Fibroblast of lung (primary cell): ENCODE measurements around the gene TTC4. TPM values are rescaled to one million over a fixed set of nuclear protein-coding genes. Genes with fewer than 3 reads are reported as not detected.

Source experiments
- DNase-seq, 2 donors: peaks; one replicate each; pipeline versions ENCODE4 v3.0.0 to v3.0.0-alpha.2; 2010; ENCODE audit warnings: low read depth in 2 of 2
- H2AFZ ChIP-seq: 2 replicates; pipeline ENCODE4 v1.5.1; 2012; ENCODE audit warnings: low read length, control low read depth, inconsistent platforms
- H3K27ac ChIP-seq: 2 replicates; pipeline ENCODE4 v1.5.1; 2011; ENCODE audit warnings: low read length, control low read depth; ENCODE audit not compliant: insufficient read depth
- H3K27me3 ChIP-seq: 2 replicates; pipeline ENCODE4 v1.5.1; 2011; ENCODE audit warnings: mild to moderate bottlenecking, low read length; ENCODE audit not compliant: control insufficient read depth, insufficient read depth
- H3K36me3 ChIP-seq: 2 replicates; pipeline ENCODE4 v1.5.1; 2011; ENCODE audit warnings: low read length; ENCODE audit not compliant: control insufficient read depth, insufficient read depth
- H3K4me1 ChIP-seq: 2 replicates; pipeline ENCODE4 v1.5.1; 2011; ENCODE audit warnings: low read length; ENCODE audit not compliant: control insufficient read depth, insufficient read depth; ENCODE audit errors: extremely low read depth
- H3K4me2 ChIP-seq: 2 replicates; pipeline ENCODE4 v1.5.1; 2011; ENCODE audit warnings: low read length, control low read depth; ENCODE audit not compliant: insufficient read depth; ENCODE audit errors: extremely low read depth
- H3K4me3 ChIP-seq, 4 experiments: fragments of 200-600 bp in 1 of 4; sonication (generic) in 1 of 4; replicated peaks in 1 of 4; 2 replicates each; pipeline ENCODE4 v1.5.1; 2011 to 2016; ENCODE audit warnings: low read length in 4 of 4, low read depth in 3 of 4, mild to moderate bottlenecking in 3 of 4, control low read depth in 2 of 4, inconsistent platforms in 1 of 4, mixed read lengths in 1 of 4; ENCODE audit not compliant: insufficient read depth in 1 of 4; ENCODE audit errors: control extremely low read depth in 1 of 4
- H3K79me2 ChIP-seq: 2 replicates; pipeline ENCODE4 v1.5.1; 2012; ENCODE audit warnings: mild to moderate bottlenecking, low read length, inconsistent platforms; ENCODE audit not compliant: control insufficient read depth, insufficient read depth
- H3K9ac ChIP-seq: 2 replicates; pipeline ENCODE4 v1.5.1; 2011; ENCODE audit warnings: mild to moderate bottlenecking, low read length, control low read depth; ENCODE audit not compliant: insufficient read depth
- H3K9me3 ChIP-seq: 2 replicates; pipeline ENCODE4 v1.5.1; 2012; ENCODE audit warnings: low read depth, low read length; ENCODE audit not compliant: control insufficient read depth, insufficient read depth
- H4K20me1 ChIP-seq: 2 replicates; pipeline ENCODE4 v1.5.1; 2011; ENCODE audit warnings: low read length; ENCODE audit not compliant: control insufficient read depth, insufficient read depth; ENCODE audit errors: extremely low read depth
- CTCF ChIP-seq, 2 donors: IDR thresholded peaks in 1 of 2; conservative IDR thresholded peaks in 1 of 2; 1 replicate in 1 of 2; 2 replicates in 1 of 2; pipeline ENCODE4 v1.5.1; 2011 to 2012; ENCODE audit warnings: low read length in 2 of 2, control low read depth in 1 of 2, inconsistent platforms in 1 of 2, low read depth in 1 of 2, mild to moderate bottlenecking in 1 of 2
- EZH2 ChIP-seq: IDR thresholded peaks from 2 replicates; pipeline ENCODE4 v1.5.1; 2012; ENCODE audit warnings: low read length, control low read depth, mild to moderate bottlenecking; ENCODE audit errors: missing control alignments
- polyA plus RNA-seq, 2 donors: library from polyadenylated mRNA; depleted of rRNA in 1 of 2; stranded (reverse) in 1 of 2; unstranded in 1 of 2; fragments of >200 nt; gene quantifications; 2 replicates each; pipeline ENCODE4 v1.2.1, GENCODE V29; 2011 to 2012; ENCODE audit warnings: missing spikeins in 1 of 2
- total RNA-seq: library from RNA; depleted of rRNA; stranded (reverse); fragments of >200 nt; gene quantifications from 2 replicates; pipeline ENCODE4 v1.2.1, GENCODE V29; 2014

TTC4 gene
- total and polyA plus RNA-seq, 2 donors (not counting 1 experiment from before 2014, with no cell fraction given), result 19.3 to 19.8 TPM

- no peak overlapping the region for H2AFZ ChIP-seq
- H3K27me3 ChIP-seq, result peaks cover 3% of the 10 kb centered on the region
- no peaks in the 10 kb centered on the region for H4K20me1 ChIP-seq
- no peaks in the 10 kb centered on the region for H3K9me3 ChIP-seq
- DNase-seq, result no peak
- no peak overlapping the region for H3K4me3 ChIP-seq
- no peak overlapping the region for H3K9ac ChIP-seq
- TF ChIP-seq CTCF (conservative IDR thresholded peaks at IDR 0.05 in 1 of 2, IDR thresholded peaks at IDR 0.05 in 1 of 2; ENCODE audit: low read depth in 1 of 2, low read length in 2 of 2) (no peak), EZH2 (no peak)
- H3K27ac ChIP-seq, result no peak overlapping the region
- no peaks in the 10 kb centered on the region for H3K79me2 ChIP-seq
- no peaks in the 10 kb centered on the region for H3K36me3 ChIP-seq
- no peak overlapping the region for H3K4me2 ChIP-seq
- no peaks in the 10 kb centered on the region for H3K4me1 ChIP-seq
Measured at GRCh38 chr1:54694771-54695170, 20.9 kb upstream of the TTC4 start.

GRCh38 chr1:54695221-54695620 lies 20.4 kb upstream of the TTC4 start:
- no peaks in the 10 kb centered on the region for H3K79me2 ChIP-seq
- no peaks in the 10 kb centered on the region for H3K4me1 ChIP-seq
- H3K4me3 ChIP-seq, result no peak overlapping the region
- DNase-seq, result no peak
- no peaks in the 10 kb centered on the region for H3K9me3 ChIP-seq
- no peak overlapping the region for H2AFZ ChIP-seq
- H3K4me2 ChIP-seq, result no peak overlapping the region
- H4K20me1 ChIP-seq, result no peaks in the 10 kb centered on the region
- no peak overlapping the region for H3K9ac ChIP-seq
- TF ChIP-seq CTCF (conservative IDR thresholded peaks at IDR 0.05 in 1 of 2, IDR thresholded peaks at IDR 0.05 in 1 of 2; ENCODE audit: low read depth in 1 of 2, low read length in 2 of 2), result no peak
- TF ChIP-seq EZH2, result no peak
- no peak overlapping the region for H3K27ac ChIP-seq
- no peaks in the 10 kb centered on the region for H3K36me3 ChIP-seq
- peaks cover 3% of the 10 kb centered on the region for H3K27me3 ChIP-seq

- no peaks in the 10 kb centered on the region for H3K79me2 ChIP-seq
- no peak for DNase-seq
- H3K36me3 ChIP-seq, result no peaks in the 10 kb centered on the region
- H4K20me1 ChIP-seq, result no peaks in the 10 kb centered on the region
- H3K9ac ChIP-seq, result no peak overlapping the region
- H3K4me3 ChIP-seq, result no peak overlapping the region
- H3K9me3 ChIP-seq, result no peaks in the 10 kb centered on the region
- H3K4me1 ChIP-seq, result no peaks in the 10 kb centered on the region
- TF ChIP-seq CTCF (conservative IDR thresholded peaks at IDR 0.05 in 1 of 2, IDR thresholded peaks at IDR 0.05 in 1 of 2; ENCODE audit: low read depth in 1 of 2, low read length in 2 of 2) (no peak), EZH2 (no peak)
- H3K27ac ChIP-seq, result no peak overlapping the region
- no peak overlapping the region for H2AFZ ChIP-seq
- H3K4me2 ChIP-seq, result no peak overlapping the region
- H3K27me3 ChIP-seq, result peaks cover 3% of the 10 kb centered on the region
Measured at GRCh38 chr1:54695764-54696163, 19.9 kb upstream of the TTC4 start.
